HG02943 (cell line): ENCODE data around the gene FRMPD3.
"Not testable (repeated sequence)": the region's sequence is repeated elsewhere in the genome, so short reads cannot be mapped to it uniquely, and the experiment has no call there.

Experiments
- ATAC-seq: cut with Tn5 transposase; IDR thresholded peaks from one replicate; pipeline ENCODE4 v1.9.1; 2021; ENCODE audit warnings: mild to moderate bottlenecking, low read depth, moderate library complexity; ENCODE audit not compliant: unreplicated experiment

The FRMPD3 gene

DNA sequence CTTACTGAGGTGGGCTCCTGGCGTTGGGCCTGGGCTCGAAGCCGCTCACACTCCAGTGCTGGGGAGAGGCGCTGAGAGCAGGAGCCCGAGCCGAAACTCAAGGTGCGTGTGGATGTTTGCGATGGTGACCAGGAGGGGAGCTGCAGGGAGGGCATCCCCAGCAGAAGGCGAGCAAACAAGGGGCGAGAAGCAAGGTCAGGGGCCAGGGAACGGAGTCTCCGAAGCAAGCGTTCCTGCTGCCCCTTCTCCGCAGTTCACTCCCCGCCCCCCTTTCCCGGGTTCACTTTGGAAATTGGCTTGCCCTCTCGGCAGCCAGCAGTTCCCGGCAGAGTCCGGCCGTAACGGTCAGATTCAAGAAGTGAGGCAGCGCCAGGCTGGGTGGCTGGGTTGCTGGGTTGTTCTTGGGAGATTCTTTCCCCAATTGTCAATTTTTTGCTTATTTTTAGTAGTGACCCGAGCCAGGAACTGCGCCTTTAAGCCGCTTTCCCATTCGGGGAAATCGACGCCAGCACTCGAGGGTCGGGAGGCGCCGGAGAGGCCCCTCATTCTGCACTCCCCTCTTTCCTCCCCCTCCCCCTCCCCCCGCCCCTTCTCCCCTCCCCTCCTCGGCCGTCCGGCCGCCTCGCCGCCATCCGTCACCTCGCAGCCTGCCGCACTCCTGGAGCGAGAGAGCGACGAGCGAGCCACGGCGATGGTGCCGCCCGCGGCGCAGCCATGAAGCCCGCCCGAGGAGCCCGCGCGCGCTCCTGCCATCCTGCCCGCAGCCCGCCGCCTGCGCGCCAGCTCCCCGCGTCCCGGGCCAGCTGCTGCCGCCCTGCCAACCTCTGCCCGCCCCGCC lies at the start of gene FRMPD3:
Gene FRMPD3, plus strand, starts transcription at position 655 of the 838 bp plus-strand sequence. CDS start 76,937 bp downstream, outside the sequence.
- ATAC-seq, result no peak

DNA sequence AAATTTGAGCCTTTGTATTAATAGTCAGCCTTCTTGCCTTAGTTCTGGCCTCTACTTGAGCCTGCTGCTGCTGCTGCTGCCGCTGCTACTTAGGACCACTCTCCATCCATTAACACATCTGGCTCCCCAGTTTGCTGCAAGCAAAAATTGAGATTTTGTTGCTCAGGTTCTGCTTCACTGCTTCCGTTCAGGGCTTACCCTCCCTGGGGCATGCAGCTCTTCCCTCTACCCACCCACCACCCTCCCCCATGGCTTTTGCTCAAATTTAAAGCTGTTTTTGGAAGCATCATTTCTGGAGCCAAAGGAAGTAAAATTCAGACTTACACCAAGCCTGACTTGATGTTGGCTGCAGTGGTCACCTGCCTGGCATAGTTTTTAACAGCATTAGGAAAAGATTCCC lies 28.9 kb upstream of the FRMPD3 start:
- ATAC-seq, result no peak

DNA sequence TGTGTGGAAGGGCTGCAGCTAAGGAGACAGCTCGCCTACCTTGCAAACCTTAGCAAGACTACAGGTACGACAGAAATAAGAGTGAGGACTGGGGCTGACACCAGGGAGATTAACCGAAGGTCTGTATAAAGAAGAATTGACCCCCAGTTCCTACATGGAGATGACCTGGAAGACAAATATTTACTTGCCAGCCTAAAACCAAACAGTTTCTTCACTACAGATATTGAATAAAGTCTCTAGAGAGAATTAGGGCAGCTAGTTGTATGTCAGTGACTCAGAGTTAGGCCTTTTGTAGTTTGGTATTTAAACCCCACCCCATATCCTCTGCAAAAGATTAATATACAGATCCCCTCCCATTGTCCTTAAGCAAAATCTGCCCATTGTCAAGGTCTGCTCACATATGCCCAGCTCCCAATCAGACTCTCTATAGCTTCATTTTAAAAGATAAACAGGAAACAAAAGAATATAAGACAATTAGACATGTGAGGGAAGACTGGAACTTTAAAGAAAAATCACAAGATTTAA lies 28.1 kb upstream of the FRMPD3 start:
- ATAC-seq, result no peak

DNA sequence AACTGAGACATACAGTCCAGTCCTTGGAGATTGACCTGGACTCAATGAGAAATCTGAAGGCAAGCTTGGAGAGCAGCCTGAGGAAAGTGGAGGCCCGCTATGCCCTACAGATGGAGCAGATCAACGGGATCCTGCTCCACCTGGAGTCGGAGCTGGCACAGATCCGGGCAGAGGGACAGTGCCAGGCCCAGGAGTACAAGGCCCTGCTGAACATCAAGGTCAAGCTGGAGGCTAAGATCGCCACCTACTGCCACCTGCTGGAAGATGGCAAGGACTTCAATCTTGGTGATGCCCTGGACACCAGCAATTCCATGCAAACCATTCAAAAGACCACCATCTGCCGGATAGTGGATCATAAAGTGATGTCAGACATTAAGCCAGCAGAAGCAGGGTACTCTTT lies 20.4 kb upstream of the FRMPD3 start:
- no peak for ATAC-seq

DNA sequence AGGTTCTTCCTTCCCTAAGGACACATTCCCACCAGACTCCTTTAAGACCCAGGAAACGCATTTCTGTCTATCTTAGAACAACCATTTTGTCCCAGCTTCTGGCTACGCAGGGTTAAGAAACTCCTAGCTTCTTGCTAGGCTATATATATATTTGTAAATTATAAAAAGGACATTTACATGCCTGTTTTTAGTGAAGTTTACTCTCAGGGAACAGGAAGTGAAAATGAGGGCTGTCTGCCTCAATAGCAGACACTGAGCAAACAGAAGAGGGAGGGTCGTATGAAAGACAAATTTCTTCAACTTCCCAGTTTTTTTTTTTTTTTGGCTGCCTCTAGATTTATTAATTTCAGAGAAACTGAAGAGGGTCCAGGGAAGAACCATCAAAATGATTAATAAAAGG lies 9.3 kb upstream of the FRMPD3 start:
- no peak for ATAC-seq

DNA sequence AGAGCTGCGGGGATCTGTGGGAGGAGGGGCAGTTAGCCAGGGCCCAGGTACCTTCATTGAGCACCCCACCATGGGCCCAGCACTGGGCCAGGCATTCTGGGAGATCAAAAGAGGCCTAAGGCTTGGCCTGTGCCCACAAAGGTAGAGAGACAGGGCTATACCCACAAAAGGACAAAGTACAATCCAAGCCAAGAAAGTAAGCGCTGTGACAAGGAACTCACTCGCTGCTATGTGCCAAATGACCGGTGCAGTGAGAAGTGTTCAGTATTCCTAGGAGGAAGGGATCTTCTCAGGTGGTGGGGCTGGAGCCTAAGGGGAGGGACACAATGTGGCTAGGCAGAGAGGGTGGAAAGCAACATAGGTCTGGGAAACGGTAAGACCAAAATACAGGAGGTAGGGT lies 8.8 kb upstream of the FRMPD3 start:
- ATAC-seq, result no peak

DNA sequence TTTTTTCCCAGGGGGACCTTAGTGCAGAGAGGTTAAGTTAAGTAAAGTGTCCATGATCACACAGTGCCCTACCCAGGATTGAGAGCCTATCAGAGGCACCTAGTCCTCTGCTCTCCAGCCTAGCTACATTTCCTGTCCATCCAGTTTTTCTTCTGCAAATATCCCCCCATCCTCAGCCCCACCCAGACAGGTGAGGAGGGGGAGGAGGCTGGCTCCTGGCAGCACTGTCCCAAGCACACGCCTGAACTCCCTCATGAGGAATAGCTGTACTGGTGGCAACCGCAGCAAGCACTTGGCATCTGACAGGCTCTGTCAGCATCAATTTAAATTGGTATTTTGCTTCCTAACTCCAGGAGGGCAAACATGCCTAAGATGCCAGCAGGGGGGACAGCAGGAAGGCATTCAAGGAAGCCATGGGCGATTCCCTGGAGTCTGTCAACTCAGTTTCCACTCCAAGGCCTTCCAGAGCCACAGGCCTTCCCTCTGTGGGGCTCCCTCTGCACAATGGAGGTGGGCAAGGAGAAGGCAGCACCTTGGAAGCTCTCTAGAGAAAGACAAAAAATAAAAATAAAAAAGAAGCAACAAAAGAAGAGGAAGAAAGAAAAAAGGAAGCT lies 6.4 kb upstream of the FRMPD3 start:
- ATAC-seq, result no peak

DNA sequence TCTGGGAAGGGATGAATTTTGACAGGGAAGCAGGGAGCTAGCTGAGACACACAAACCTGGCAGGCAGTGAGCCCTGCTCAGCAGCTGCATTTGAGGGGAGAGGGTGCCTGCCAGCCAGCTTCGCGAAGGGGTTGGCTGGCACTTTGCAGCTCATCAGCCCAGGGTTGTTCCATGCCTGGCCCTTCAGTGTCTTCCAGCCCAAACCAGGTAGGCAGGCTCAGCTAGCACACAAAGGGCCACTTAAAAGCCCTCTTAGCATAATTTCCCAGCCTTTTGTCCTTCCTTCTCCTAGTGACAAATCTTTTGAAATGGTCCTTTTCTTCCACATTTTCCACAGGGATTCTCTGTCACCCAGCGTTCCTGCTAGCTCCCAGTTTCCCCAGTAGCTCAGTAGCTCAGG lies 4.3 kb upstream of the FRMPD3 start:
- ATAC-seq, result no peak

DNA sequence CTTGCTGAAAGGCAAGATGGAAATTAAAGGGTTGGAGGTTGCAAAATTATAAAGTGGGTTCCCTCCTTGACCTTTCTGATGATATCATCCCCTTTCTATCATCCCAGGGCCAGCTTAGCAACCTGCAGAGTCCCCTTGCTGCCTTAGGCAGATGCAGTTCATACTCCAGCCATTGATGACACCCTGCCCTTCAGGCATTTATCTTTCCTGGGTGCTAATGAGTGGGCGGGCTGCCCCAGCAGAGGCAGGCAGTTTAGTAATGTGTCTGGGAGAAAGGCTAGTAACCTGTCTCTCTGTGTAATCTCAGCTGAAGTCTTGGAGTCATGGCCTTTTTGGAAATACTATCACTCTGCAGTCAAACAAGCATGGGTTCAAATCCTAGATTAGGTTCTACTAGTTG lies 3.8 kb upstream of the FRMPD3 start:
- ATAC-seq, result no peak

DNA sequence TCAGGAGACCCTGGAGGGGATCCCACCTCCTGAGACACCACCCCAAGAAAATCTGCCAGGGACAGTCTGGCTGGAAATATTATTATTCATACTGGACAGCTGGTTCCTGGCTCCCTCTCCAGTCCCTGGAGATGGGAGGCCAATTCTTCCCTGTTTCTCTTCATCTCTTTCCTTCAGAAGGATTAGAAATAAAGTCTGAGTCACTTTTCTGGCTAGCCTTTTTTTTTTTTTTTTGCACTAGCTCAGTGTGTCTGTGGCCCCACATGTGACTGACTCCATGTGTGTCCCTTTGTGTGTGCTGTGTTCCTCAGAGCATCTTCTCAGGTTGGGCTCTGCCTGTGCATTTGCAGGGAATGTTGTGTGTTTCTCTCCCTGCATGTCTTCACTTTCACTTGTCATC lies 1.8 kb upstream of the FRMPD3 start:
- no peak for ATAC-seq

DNA sequence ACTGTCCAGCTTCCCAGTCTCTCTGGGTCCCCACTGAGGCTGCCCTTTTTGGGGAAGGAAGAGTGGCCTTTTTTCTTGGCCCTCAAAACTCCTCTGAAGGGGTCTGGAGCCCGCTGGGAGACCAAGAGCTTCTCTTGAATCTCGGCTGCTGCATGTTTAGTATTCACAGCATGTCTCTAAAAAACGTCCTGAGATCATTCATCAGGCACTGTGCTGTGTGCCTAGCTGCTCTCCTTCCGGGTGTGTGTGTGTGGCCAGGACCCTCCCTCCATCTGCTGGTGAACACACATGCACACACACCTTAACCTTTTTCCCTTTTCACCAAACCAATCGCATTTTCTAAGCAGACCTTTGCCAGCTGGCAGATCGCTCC lies 841 bp upstream of the FRMPD3 start:
- no peak for ATAC-seq

DNA sequence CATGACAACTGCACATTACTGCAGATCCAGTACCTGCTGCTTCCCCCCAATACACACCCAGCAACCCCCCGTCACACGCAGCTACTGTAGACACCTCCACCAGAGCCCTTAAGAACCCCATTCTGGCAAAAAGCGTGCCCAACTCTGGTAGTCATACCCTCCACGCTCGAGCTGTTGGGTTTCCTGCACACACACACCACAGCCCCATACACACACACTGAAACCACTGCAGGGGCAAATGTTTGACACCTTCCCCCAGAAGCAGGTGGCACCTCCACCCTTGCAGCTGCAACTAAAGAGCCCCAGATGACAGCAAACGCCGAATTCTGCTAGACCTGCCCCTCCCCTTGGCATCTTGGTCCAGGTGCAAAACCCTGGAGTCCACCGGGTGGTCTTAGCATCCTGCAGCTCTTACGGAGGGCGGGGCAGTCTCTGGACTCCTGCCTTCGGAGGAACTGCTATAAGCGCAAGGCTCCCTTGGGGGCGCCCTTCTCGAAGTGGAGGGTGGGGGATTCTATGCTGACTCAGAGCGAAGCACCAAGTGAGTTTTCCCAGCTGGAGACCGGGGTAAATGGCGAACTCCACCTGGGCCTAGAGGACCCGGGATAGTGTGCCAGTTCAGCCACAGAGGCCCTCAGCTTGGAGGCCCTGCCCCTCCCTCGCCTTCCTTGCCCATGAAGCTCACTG lies 1.5 kb downstream of the FRMPD3 start:
- no peak for ATAC-seq

DNA sequence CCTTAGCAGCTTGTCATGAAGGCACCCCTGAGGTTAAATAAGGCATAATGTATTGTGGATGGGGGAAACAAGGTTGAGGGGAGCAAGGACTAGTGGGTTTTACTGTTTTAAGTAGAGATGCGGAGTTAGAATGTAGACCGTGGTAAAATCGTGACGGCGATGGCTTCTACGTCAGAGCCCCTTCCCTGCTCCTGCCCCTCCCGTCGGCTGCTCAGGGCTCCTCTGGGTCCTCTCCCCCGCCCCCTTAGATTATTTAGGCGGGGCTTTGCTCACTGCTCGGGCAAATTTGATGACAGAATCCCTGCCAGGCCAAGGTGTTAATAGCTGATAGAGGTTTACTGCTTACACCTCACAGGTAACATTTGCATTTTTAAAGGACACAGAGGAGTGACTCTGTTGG lies 2.3 kb downstream of the FRMPD3 start:
- ATAC-seq, result no peak

DNA sequence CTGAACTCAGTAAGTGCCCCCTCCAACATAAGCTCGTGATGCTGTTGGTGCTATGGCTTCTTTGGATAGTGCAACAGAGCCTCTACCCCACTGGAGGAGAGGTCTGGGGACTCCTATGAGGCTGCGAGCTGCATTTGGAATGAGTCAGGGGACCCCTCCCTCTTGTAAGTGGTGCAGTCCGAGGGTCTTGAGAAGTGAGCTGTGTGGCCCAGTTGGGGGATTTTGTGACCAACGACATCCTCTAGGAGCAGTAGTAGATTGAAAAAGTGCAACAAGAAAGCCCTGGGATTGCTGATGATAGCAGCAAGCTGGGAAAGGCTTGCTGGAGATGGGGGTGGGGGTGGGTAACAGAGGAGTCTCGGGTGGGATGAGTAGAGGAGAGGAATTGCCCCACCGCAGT lies 3.1 kb downstream of the FRMPD3 start:
- no peak for ATAC-seq

DNA sequence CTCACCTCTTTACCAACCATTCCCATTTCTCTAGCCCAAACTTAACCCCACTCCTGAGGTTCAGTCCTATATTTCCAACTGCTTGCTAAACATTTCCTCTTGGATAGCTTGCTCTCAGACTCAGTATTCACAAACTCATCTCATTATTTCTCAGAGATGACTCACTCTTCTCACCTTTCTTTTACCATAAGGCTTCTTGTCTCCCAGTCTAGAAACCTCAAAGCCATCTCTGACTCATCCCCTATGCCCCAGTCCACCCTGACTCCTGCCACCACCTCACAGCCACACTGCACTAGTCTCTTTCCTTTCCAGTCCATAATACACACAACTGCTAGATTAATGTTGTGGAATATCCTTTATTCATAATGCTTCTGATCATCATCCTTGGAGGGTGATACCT lies 4.8 kb downstream of the FRMPD3 start:
- no peak for ATAC-seq

DNA sequence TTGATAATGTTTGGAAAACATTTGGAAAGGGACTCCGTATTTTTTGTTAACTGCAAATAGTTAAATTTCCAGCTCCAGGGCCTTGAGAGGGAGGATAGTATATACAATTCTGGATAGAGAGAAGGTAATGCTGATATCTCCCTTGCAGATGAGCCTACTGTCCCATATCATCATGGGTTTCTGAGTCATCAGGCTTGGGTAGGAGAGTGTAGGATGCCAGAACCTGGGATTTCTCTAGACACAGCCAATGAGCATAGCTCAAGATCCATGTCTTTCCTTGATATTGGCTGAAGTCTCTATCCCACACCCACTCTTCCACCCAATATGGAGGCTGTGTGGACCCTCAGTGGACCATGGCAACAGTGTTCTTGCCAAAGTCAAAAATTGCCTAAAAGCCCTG lies 7.8 kb downstream of the FRMPD3 start:
- no peak for ATAC-seq

DNA sequence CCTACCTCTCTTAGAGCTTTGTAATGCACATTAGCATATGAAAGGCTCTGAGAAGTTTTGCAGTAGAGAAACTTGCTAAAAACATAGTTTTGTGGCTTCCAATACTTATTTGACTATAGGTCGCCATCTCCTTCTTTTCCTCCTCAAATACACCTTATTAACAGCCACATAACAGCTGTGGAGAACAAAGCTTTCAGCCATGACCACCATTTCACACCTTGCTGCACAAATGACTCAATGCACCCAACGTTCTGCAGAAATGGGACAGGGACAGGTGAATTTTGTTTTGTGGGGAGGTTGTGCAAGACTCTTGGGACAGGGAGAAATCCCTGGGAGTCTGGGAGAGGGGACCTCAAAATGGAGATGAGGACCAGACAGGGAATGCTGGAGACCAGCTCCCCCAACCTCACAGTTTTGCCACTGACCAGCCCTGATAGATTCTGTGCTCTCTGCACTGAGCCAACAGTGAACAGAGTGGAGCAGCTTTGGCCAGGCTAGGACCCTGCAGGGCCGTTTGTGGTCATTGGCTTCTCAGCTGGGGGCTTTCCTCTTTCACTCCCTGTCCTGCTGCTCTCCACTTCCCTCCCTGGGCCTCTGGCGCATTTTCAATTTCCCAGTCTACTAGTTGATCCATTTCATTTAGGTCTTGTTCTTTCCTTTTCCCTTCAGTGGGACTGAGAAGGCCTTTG lies 16.6 kb downstream of the FRMPD3 start:
- ATAC-seq, result peak; percentile 56

DNA sequence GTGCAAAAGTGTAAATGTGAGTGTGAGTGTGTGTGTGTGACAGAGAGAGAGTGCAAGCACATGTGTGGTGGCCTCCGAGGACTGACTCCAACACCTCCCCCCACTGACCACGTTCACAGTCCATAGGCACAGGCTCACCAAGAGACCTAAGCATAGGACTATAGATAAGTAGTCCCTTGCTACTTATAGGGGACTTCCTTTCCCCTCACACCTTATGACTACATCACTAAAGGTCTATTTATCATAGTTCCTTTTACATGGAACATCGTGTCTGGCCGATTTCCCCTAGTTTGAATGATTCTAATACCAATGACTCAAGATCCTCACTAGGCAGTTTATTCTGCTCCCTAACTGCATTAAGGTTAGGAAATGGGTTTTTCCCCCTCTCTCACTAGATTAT lies 17.8 kb downstream of the FRMPD3 start:
- ATAC-seq, result no peak

DNA sequence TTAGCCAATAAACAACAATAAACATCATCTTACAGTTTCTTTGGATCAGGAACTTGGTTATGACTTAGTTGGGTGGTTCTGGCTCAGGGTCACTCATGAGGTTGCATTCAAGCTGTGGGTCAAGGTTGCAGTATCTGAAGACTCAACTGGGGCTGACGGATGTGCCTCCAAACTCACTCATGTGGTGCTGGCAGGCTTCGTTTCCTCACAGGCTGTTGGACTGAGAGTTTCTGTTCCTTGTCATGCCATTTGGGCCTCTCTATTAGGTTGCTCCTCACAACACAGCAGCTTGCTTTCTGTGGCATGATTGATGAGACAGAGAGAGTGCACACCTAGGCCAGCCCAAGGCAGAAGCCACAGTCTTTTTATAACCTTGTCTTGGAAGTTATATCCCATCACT lies 20.7 kb downstream of the FRMPD3 start:
- ATAC-seq, result no peak

DNA sequence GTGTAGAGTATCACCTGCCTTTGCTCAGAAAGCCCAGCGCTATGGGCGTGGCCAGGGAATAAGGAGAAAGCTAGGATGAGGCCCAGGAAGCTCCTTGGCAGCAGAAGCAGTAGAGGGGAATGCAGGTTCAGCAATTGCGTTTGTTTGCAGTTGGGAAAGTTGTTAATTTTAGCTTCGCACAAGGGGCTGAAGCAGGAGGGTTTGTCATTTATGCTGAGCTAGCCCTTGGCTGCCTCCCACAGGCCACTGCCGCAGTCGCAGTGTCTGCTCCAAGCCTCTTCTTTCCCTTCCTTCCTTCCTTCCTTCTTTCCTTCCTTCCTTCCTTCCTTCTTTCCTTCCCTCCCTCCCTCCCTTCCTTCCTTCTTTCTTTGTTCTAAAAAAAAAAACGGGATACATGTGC lies 21.5 kb downstream of the FRMPD3 start:
- ATAC-seq, result no peak

DNA sequence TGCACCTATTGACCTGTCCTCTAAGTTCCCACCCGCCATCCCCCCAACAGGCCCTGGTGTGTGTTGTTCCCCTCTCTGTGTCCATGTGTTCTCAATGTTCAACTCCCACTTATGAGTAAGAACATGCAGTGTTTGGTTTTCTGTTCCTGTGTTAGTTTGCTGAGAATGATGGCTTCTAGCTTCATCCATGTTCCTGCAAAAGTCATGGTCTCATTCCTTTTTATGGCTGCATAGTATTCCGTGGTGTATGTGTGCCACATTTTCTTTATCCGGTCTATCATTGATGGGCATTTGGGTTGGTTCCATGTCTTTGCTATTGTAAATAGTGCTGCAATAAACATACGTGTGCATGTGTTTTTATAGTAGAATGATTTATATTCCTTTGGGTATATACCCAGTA lies 22.0 kb downstream of the FRMPD3 start:
- ATAC-seq, result not testable (repeated sequence)
